ENCODE measurements around the gene WAPL. TPM values are rescaled to one million over a fixed set of nuclear protein-coding genes. Genes with fewer than 3 reads are reported as not detected.

The WAPL gene
- polyA plus RNA-seq, 2 of the 4 experiments (the other 2 are of a cell fraction), result 15.4 to 25.6 TPM

DNA sequence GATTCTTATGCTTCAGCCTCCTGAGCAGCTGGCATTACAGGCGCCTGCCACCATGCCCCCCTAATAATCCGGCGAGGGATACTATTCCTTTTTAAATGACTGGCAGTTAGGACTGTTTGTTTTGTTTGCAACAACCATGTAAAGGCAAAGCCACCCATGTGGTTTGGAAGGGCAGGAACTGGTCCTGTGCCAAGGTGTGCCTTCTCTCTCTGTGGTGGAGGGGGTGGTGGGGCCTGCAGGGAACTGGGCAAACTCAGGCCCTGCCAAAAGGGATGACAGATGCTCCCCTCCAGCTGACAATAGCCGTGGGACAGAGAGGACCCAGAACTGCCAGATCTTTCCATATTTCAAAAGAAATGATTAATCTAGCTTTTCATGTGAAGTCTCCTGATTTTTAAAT, 23.5 kb upstream of the WAPL start:
- TF ChIP-seq SMC3 (IDR thresholded peaks at IDR 0.05) (no peak), ZC3H11A (IDR thresholded peaks at IDR 0.05) (no peak), CEBPB (IDR thresholded peaks at IDR 0.05) (no peak), PHF8 (IDR thresholded peaks at IDR 0.05; ENCODE audit: borderline replicate concordance, low read depth) (no peak), ESRRA (IDR thresholded peaks at IDR 0.05; ENCODE audit: borderline replicate concordance, low read length) (no peak), HDAC2 (IDR thresholded peaks at IDR 0.05) (no peak), SREBF2 (IDR thresholded peaks at IDR 0.05) (no peak), HES2 (IDR thresholded peaks at IDR 0.05) (no peak), CBX2 (IDR thresholded peaks at IDR 0.05; ENCODE audit: borderline replicate concordance, low read depth) (no peak), FOSL2 (IDR thresholded peaks at IDR 0.05) (no peak), FOSL2 (CRISPR knock-in tag; IDR thresholded peaks at IDR 0.05) (no peak), FOXS1 (CRISPR knock-in tag; IDR thresholded peaks at IDR 0.05) (no peak), NPAS2 (CRISPR knock-in tag; IDR thresholded peaks at IDR 0.05; ENCODE audit: borderline replicate concordance) (no peak), MYC (IDR thresholded peaks at IDR 0.05; ENCODE audit: borderline replicate concordance, low read length) (no peak), MAFK (IDR thresholded peaks at IDR 0.05; ENCODE audit: partially characterized antibody) (no peak), USF2 (IDR thresholded peaks at IDR 0.05) (no peak), RCOR1 (IDR thresholded peaks at IDR 0.05; ENCODE audit: low read depth, low read length) (no peak), TP53 (CRISPR knock-in tag; IDR thresholded peaks at IDR 0.05) (no peak)
- TF ChIP-seq, protein P1, sequence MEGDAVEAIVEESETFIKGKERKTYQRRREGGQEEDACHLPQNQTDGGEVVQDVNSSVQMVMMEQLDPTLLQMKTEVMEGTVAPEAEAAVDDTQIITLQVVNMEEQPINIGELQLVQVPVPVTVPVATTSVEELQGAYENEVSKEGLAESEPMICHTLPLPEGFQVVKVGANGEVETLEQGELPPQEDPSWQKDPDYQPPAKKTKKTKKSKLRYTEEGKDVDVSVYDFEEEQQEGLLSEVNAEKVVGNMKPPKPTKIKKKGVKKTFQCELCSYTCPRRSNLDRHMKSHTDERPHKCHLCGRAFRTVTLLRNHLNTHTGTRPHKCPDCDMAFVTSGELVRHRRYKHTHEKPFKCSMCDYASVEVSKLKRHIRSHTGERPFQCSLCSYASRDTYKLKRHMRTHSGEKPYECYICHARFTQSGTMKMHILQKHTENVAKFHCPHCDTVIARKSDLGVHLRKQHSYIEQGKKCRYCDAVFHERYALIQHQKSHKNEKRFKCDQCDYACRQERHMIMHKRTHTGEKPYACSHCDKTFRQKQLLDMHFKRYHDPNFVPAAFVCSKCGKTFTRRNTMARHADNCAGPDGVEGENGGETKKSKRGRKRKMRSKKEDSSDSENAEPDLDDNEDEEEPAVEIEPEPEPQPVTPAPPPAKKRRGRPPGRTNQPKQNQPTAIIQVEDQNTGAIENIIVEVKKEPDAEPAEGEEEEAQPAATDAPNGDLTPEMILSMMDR (IDR thresholded peaks at IDR 0.05), result no peak
- TF ChIP-seq, protein P2, sequence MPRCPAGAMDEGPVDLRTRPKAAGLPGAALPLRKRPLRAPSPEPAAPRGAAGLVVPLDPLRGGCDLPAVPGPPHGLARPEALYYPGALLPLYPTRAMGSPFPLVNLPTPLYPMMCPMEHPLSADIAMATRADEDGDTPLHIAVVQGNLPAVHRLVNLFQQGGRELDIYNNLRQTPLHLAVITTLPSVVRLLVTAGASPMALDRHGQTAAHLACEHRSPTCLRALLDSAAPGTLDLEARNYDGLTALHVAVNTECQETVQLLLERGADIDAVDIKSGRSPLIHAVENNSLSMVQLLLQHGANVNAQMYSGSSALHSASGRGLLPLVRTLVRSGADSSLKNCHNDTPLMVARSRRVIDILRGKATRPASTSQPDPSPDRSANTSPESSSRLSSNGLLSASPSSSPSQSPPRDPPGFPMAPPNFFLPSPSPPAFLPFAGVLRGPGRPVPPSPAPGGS (IDR thresholded peaks at IDR 0.05), result no peak
- TF ChIP-seq, protein P3, sequence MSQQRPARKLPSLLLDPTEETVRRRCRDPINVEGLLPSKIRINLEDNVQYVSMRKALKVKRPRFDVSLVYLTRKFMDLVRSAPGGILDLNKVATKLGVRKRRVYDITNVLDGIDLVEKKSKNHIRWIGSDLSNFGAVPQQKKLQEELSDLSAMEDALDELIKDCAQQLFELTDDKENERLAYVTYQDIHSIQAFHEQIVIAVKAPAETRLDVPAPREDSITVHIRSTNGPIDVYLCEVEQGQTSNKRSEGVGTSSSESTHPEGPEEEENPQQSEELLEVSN (IDR thresholded peaks at IDR 0.05; ENCODE audit: borderline replicate concordance, low read depth), result no peak
- CTCF ChIA-PET, result interaction anchor here (1.0 kb wide), 1 partner anchor 40 kb away, joined by 3 read pairs; no protein-coding TSS in a partner anchor
- DNase-seq (ENCODE audit: low read depth in 1 of 2, low spot score in 1 of 2) (no peak), ATAC-seq (peak in 1 of 2 experiments; percentile 67; a peak in 3 of 6 replicates), FAIRE-seq (no peak)
- 49% methylated on average over 4 of the region's 4 CpGs for WGBS (ENCODE audit: missing lambda C conversion rate)
- POLR2A ChIA-PET, result interaction anchor here (2.7 kb wide), 1 partner anchor 10 kb away, joined by 8 read pairs; no protein-coding TSS in a partner anchor
- Histone ChIP-seq H3K9me3 (no peaks in the 10 kb centered on the region), H3K27ac (no peak overlapping the region), H3K4me2 (peak overlapping the region; percentile 22; the same call in 1 of the 3 replicates), H3K4me3 (no peak overlapping the region), H3K4me1 (peaks cover 10% of the 10 kb centered on the region; the same call in 1 of the 3 replicates)

GRCh38 chr10:86540016-86540415, 18.4 kb upstream of the WAPL start:
- no peak for DNase-seq (ENCODE audit: low read depth in 1 of 2, low spot score in 1 of 2)
- CTCF ChIA-PET, result interaction anchor here (2.4 kb wide), 1 partner anchor 145 kb away, joined by 6 read pairs; no protein-coding TSS in a partner anchor

More at GRCh38 chr10:86540016-86540415, 18.4 kb upstream of the WAPL start:
- Histone ChIP-seq H3K4me2 (no peak overlapping the region), H3K9me3 (no peaks in the 10 kb centered on the region), H3K4me1 (peaks cover 10% of the 10 kb centered on the region), H3K27ac (no peak overlapping the region), H3K4me3 (no peak overlapping the region)
- WGBS (ENCODE audit: missing lambda C conversion rate), result 80% methylated on average over 5 of the region's 5 CpGs
- POLR2A ChIA-PET, result no interaction called here
- no peak for ATAC-seq
- TF ChIP-seq CBX8 (IDR thresholded peaks at IDR 0.05) (no peak), ESRRA (IDR thresholded peaks at IDR 0.05; ENCODE audit: borderline replicate concordance, low read length) (no peak), CHD2 (IDR thresholded peaks at IDR 0.05; ENCODE audit: low read length, partially characterized antibody) (no peak), ZFP36 (IDR thresholded peaks at IDR 0.05; ENCODE audit: borderline replicate concordance, partially characterized antibody) (no peak), EP300 (IDR thresholded peaks at IDR 0.05) (no peak), SREBF2 (IDR thresholded peaks at IDR 0.05) (no peak), CHD4 (IDR thresholded peaks at IDR 0.05; ENCODE audit: borderline replicate concordance) (no peak), HOXB5 (CRISPR knock-in tag; IDR thresholded peaks at IDR 0.05) (no peak), SMC3 (IDR thresholded peaks at IDR 0.05) (no peak), MAX (IDR thresholded peaks at IDR 0.05) (no peak), EHF (CRISPR knock-in tag; IDR thresholded peaks at IDR 0.05) (no peak), HEYL (CRISPR knock-in tag; IDR thresholded peaks at IDR 0.05) (no peak), EHMT2 (IDR thresholded peaks at IDR 0.05; ENCODE audit: low read depth) (no peak), USF2 (IDR thresholded peaks at IDR 0.05) (no peak)
- no peak for FAIRE-seq

Measured in A549 (cell line).